Endothelial cell of umbilical vein (primary cell): ENCODE results near the gene FGF19. TPM values are rescaled to one million over a fixed set of nuclear protein-coding genes. Genes with fewer than 3 reads are reported as not detected.

Experiments used
- BruUV-seq: library from RNA; stranded (reverse); fragments of 400-500 nt; replicated peaks from 2 replicates; lab custom pipeline; 2021; lab: Mats Ljungman, UMichigan
- CTCF ChIA-PET: fragments of 300-600, 350-600 bp; sonication (Branson Sonifier 250); formaldehyde crosslinking; loops from one replicate; lab custom pipeline; 2021; ENCODE audit warnings: antibody characterized with exemption, inconsistent platforms; lab: Charles Lee
- POLR2A ChIA-PET: fragments of 300-600, 350-600 bp; sonication (Branson Sonifier 250); formaldehyde crosslinking; loops from one replicate; lab custom pipeline; 2021; ENCODE audit warnings: antibody characterized with exemption, inconsistent platforms; lab: Charles Lee
- DNase-seq: peaks from one replicate; pipeline ENCODE4 v3.0.0-alpha.2; 2011; ENCODE audit warnings: low read depth, low spot score
- FAIRE-seq: peaks from 2 replicates; lab custom pipeline; 2011; peaks lifted over from hg19 to GRCh38; lab: Jason Lieb, UNC
- H2AFZ ChIP-seq: 2 replicates; pipeline ENCODE4 v1.6.0; 2012; ENCODE audit warnings: low read depth, low read length, control low read depth, inconsistent platforms
- H3K27ac ChIP-seq: 2 replicates; pipeline ENCODE4 v1.5.1; 2011; ENCODE audit warnings: low read depth, mild to moderate bottlenecking, control low read depth, low read length, moderate library complexity; ENCODE audit not compliant: insufficient read depth
- H3K27me3 ChIP-seq, 2 experiments: 2 replicates each; pipeline versions ENCODE4 v1.6.0 to v1.6.1; 2011; ENCODE audit warnings: low read length in 2 of 2, mixed read lengths in 1 of 2; ENCODE audit not compliant: control insufficient read depth in 2 of 2, insufficient read depth in 2 of 2
- H3K36me3 ChIP-seq, 2 experiments: 2 replicates in 1 of 2; 3 replicates in 1 of 2; pipeline ENCODE4 v1.5.1; 2011; ENCODE audit warnings: low read length in 2 of 2, mild to moderate bottlenecking in 1 of 2, moderate library complexity in 1 of 2; ENCODE audit not compliant: control insufficient read depth in 2 of 2, insufficient read depth in 2 of 2; ENCODE audit errors: extremely low read depth in 1 of 2
- H3K4me1 ChIP-seq: 3 replicates; pipeline ENCODE4 v1.5.1; 2011; ENCODE audit warnings: mild to moderate bottlenecking, low read length; ENCODE audit not compliant: control insufficient read depth, insufficient read depth; ENCODE audit errors: extremely low read depth
- H3K4me2 ChIP-seq: 2 replicates; pipeline ENCODE4 v1.6.1; 2011; ENCODE audit warnings: low read length, control low read depth, mixed read lengths; ENCODE audit not compliant: insufficient read depth
- H3K4me3 ChIP-seq, 3 experiments: fragments of 200-600 bp in 1 of 3; sonication (generic), shearing (Covaris generic) in 1 of 3; replicated peaks in 1 of 3; 2 replicates each; pipeline ENCODE4 v1.5.1; 2011 to 2016; ENCODE audit warnings: control low read depth in 3 of 3, low read length in 3 of 3, mild to moderate bottlenecking in 2 of 3, inconsistent platforms in 1 of 3, low read depth in 1 of 3, moderate library complexity in 1 of 3; ENCODE audit not compliant: insufficient read depth in 1 of 3
- H3K79me2 ChIP-seq: 2 replicates; pipeline ENCODE4 v1.6.0; 2012; ENCODE audit warnings: low read length, inconsistent platforms; ENCODE audit not compliant: control insufficient read depth, insufficient read depth
- H3K9ac ChIP-seq: replicated peaks from 2 replicates; pipeline ENCODE3; 2011; ENCODE audit warnings: low read length, control low read depth; ENCODE audit not compliant: insufficient read depth; ENCODE audit errors: extremely low read depth
- H3K9me1 ChIP-seq: replicated peaks from 3 replicates; pipeline ENCODE4 v1.6.0; 2011; ENCODE audit warnings: mild to moderate bottlenecking, low read length; ENCODE audit not compliant: control insufficient read depth, insufficient read depth; ENCODE audit errors: extremely low read depth
- H3K9me3 ChIP-seq: replicated peaks from 2 replicates; pipeline ENCODE4 v1.5.1; 2012; ENCODE audit warnings: low read length, inconsistent platforms; ENCODE audit not compliant: control insufficient read depth, insufficient read depth
- H4K20me1 ChIP-seq: replicated peaks from 2 replicates; pipeline ENCODE3; 2011; ENCODE audit warnings: mild to moderate bottlenecking, low read length; ENCODE audit not compliant: control insufficient read depth, insufficient read depth; ENCODE audit errors: extremely low read depth
- EZH2 ChIP-seq: IDR thresholded peaks from 2 replicates; pipeline ENCODE4 v1.6.1; 2012; ENCODE audit warnings: borderline replicate concordance, low read depth, mild to moderate bottlenecking, moderate library complexity, low read length, inconsistent platforms; ENCODE audit not compliant: severe bottlenecking
- FOS ChIP-seq: IDR thresholded peaks from 2 replicates; pipeline ENCODE4 v1.6.1; 2011; ENCODE audit warnings: mild to moderate bottlenecking, low read length, moderate library complexity, borderline replicate concordance; ENCODE audit not compliant: insufficient read depth
- GATA2 ChIP-seq: IDR thresholded peaks from 2 replicates; pipeline ENCODE4 v1.7.0; 2011; ENCODE audit warnings: low read depth, mild to moderate bottlenecking, moderate library complexity, mixed read lengths, low read length; ENCODE audit not compliant: insufficient read length, insufficient read depth
- JUN ChIP-seq: IDR thresholded peaks from 2 replicates; pipeline ENCODE4 v1.6.1; 2011; ENCODE audit warnings: borderline replicate concordance, low read depth; ENCODE audit not compliant: insufficient read length, insufficient read depth
- MYC ChIP-seq: IDR thresholded peaks from one replicate; pipeline ENCODE4 v1.6.1; 2011; ENCODE audit warnings: mild to moderate bottlenecking, low read depth, low read length
- POLR2A ChIP-seq: IDR thresholded peaks from 2 replicates; pipeline ENCODE4 v1.6.1; 2012; ENCODE audit warnings: low read depth, mild to moderate bottlenecking, control low read depth, low read length
- POLR2AphosphoS5 ChIP-seq: IDR thresholded peaks from 2 replicates; pipeline ENCODE4 v1.6.1; 2012; ENCODE audit warnings: low read depth, mild to moderate bottlenecking, control low read depth, low read length, moderate library complexity; ENCODE audit not compliant: insufficient read depth
- dilution Hi-C: fragments of 300-500 bp; cut with MboI; formaldehyde crosslinking; loops from one replicate; pipeline ENCODE4 v1.15.0; 2019; ENCODE audit warnings: low sequenced_read_pairs; ENCODE audit not compliant: extremely low pct_ligation_motif_present
- intact Hi-C: fragments of 100-400 bp; cut with micrococcal nuclease; formaldehyde crosslinking; loops from one replicate; pipeline ENCODE4 v1.10.0; 2022
- polyA plus RNA-seq, 4 experiments: library from polyadenylated mRNA; depleted of rRNA in 3 of 4; stranded (reverse) in 3 of 4; unstranded in 1 of 4; fragments of >200 nt; gene quantifications; 2 replicates each; pipeline versions ENCODE4 v1.2.1 to v1.2.3, GENCODE V29; 2011 to 2012; ENCODE audit warnings: missing spikeins in 1 of 4
- total RNA-seq: library from RNA; stranded (reverse); gene quantifications from 2 replicates; pipeline ENCODE4 v1.2.3, GENCODE V29; 2021
- TF ChIP-seq, protein P1 (sequence below), 2 donors: IDR thresholded peaks; 1 replicate in 1 of 2; 2 replicates in 1 of 2; pipeline ENCODE4 v1.5.1; 2011; ENCODE audit warnings: low read length in 2 of 2, mild to moderate bottlenecking in 2 of 2, moderate library complexity in 2 of 2, control low read depth in 1 of 2, inconsistent platforms in 1 of 2, low read depth in 1 of 2; ENCODE audit not compliant: insufficient read depth in 1 of 2; ENCODE audit errors: extremely low read depth in 1 of 2
- TF ChIP-seq, protein P2 (sequence below): IDR thresholded peaks from 2 replicates; pipeline ENCODE4 v1.6.1; 2011; ENCODE audit not compliant: insufficient read depth, insufficient read length

Gene FGF19
- total and polyA plus RNA-seq, 2 donors (not counting 3 experiments of a cell fraction or from before 2014, with no cell fraction given): 0.03 TPM; not detected in 1

DNA sequence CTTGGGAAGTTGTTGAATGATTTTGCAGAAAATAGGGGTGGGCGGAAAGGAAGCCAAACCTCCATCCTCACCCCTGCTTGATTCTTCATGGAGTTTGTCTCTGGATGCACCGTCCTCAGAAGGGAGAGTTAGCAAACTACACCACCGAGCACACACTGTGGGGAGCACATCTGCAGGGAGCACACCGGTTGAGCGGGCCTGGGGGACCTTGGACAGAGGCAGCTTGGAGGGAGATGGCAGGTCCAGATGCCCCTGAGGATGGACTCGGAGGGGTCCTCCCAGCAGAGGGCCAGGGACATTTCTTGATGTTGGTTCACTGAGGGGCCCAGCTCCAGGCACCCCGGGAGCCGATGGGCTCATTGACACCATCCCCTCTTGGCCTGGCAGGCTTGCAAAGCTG is 15.1 kb upstream of the FGF19 start:
- Histone ChIP-seq H3K9ac (no peak overlapping the region), H3K79me2 (no peaks in the 10 kb centered on the region), H3K27ac (no peak overlapping the region), H3K9me3 (no peaks in the 10 kb centered on the region), H3K27me3 (peaks cover 22 to 24% of the 10 kb centered on the region in 2 experiments), H3K4me3 (no peak overlapping the region), H4K20me1 (no peaks in the 10 kb centered on the region), H3K36me3 (no peaks in the 10 kb centered on the region), H3K4me1 (no peaks in the 10 kb centered on the region), H3K4me2 (no peak overlapping the region), H3K9me1 (no peaks in the 10 kb centered on the region), H2AFZ (no peak overlapping the region)
- CTCF ChIA-PET: interaction anchor here (0.9 to 3.8 kb wide), 5 partner anchors 9 to 477 kb away, joined by 3 to 20 read pairs (median 5); no protein-coding TSS in a partner anchor
- no TSS peak for BruUV-seq
- no peak for FAIRE-seq
- intact Hi-C loops (loop anchor here (10.0 kb wide), 1 partner anchor 476 kb away; no protein-coding TSS in a partner anchor), dilution Hi-C loops (no loop called here)
- POLR2A ChIA-PET: no interaction called here
- TF ChIP-seq GATA2: no peak
- no peak for TF ChIP-seq POLR2AphosphoS5
- TF ChIP-seq, protein P1, sequence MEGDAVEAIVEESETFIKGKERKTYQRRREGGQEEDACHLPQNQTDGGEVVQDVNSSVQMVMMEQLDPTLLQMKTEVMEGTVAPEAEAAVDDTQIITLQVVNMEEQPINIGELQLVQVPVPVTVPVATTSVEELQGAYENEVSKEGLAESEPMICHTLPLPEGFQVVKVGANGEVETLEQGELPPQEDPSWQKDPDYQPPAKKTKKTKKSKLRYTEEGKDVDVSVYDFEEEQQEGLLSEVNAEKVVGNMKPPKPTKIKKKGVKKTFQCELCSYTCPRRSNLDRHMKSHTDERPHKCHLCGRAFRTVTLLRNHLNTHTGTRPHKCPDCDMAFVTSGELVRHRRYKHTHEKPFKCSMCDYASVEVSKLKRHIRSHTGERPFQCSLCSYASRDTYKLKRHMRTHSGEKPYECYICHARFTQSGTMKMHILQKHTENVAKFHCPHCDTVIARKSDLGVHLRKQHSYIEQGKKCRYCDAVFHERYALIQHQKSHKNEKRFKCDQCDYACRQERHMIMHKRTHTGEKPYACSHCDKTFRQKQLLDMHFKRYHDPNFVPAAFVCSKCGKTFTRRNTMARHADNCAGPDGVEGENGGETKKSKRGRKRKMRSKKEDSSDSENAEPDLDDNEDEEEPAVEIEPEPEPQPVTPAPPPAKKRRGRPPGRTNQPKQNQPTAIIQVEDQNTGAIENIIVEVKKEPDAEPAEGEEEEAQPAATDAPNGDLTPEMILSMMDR (IDR thresholded peaks at IDR 0.05; ENCODE audit: extremely low read depth in 1 of 2, insufficient read depth in 1 of 2, low read depth in 1 of 2, low read length in 2 of 2): no peak
- no peak for TF ChIP-seq JUN
- no peak for TF ChIP-seq MYC
- TF ChIP-seq POLR2A: no peak
- no peak for TF ChIP-seq FOS
- TF ChIP-seq, protein P2, sequence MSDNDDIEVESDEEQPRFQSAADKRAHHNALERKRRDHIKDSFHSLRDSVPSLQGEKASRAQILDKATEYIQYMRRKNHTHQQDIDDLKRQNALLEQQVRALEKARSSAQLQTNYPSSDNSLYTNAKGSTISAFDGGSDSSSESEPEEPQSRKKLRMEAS: no peak
- TF ChIP-seq EZH2: no peak
- no peak for DNase-seq
